ENCODE results near the gene ZDHHC13.

DNA sequence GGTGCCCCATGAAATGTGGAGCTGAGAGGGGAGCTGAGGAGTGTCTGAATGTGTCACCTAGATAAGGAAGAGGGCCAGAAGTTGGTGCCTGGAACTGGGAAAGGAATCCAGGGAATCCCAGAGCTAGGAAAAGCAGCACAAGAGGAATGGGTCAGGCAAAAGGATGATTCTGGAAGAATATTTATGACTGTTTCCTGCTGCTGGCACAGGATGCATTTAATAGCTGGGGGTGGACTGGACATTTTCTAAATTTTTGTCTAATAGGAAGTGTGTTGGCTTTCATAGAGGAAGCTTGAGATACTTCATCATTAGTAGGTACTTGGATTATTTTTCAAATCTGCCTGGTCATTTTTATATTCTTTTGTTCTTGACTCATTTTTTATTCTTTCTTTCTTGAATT lies 39.0 kb upstream of the ZDHHC13 start:
- TF ChIP-seq, protein P1, sequence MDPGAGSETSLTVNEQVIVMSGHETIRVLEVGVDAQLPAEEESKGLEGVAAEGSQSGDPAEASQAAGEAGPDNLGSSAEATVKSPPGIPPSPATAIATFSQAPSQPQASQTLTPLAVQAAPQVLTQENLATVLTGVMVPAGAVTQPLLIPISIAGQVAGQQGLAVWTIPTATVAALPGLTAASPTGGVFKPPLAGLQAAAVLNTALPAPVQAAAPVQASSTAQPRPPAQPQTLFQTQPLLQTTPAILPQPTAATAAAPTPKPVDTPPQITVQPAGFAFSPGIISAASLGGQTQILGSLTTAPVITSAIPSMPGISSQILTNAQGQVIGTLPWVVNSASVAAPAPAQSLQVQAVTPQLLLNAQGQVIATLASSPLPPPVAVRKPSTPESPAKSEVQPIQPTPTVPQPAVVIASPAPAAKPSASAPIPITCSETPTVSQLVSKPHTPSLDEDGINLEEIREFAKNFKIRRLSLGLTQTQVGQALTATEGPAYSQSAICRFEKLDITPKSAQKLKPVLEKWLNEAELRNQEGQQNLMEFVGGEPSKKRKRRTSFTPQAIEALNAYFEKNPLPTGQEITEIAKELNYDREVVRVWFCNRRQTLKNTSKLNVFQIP (CRISPR knock-in tag; IDR thresholded peaks at IDR 0.05; ENCODE audit: borderline replicate concordance, low read depth) = no peak
- no peak for TF ChIP-seq BACH2 (CRISPR knock-in tag; IDR thresholded peaks at IDR 0.05; ENCODE audit: borderline replicate concordance)
- TF ChIP-seq TOX (CRISPR knock-in tag; IDR thresholded peaks at IDR 0.05; ENCODE audit: borderline replicate concordance) = no peak
- TF ChIP-seq ARNTL (CRISPR knock-in tag; IDR thresholded peaks at IDR 0.05; ENCODE audit: borderline replicate concordance, low read depth) = no peak
- TF ChIP-seq, protein P2, sequence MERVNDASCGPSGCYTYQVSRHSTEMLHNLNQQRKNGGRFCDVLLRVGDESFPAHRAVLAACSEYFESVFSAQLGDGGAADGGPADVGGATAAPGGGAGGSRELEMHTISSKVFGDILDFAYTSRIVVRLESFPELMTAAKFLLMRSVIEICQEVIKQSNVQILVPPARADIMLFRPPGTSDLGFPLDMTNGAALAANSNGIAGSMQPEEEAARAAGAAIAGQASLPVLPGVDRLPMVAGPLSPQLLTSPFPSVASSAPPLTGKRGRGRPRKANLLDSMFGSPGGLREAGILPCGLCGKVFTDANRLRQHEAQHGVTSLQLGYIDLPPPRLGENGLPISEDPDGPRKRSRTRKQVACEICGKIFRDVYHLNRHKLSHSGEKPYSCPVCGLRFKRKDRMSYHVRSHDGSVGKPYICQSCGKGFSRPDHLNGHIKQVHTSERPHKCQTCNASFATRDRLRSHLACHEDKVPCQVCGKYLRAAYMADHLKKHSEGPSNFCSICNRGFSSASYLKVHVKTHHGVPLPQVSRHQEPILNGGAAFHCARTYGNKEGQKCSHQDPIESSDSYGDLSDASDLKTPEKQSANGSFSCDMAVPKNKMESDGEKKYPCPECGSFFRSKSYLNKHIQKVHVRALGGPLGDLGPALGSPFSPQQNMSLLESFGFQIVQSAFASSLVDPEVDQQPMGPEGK (CRISPR knock-in tag; IDR thresholded peaks at IDR 0.05; ENCODE audit: borderline replicate concordance) = no peak
- TF ChIP-seq ZNF70 (CRISPR knock-in tag; IDR thresholded peaks at IDR 0.05) = no peak
- no peak for TF ChIP-seq CSDC2 (CRISPR knock-in tag; IDR thresholded peaks at IDR 0.05)
- TF ChIP-seq, protein P3, sequence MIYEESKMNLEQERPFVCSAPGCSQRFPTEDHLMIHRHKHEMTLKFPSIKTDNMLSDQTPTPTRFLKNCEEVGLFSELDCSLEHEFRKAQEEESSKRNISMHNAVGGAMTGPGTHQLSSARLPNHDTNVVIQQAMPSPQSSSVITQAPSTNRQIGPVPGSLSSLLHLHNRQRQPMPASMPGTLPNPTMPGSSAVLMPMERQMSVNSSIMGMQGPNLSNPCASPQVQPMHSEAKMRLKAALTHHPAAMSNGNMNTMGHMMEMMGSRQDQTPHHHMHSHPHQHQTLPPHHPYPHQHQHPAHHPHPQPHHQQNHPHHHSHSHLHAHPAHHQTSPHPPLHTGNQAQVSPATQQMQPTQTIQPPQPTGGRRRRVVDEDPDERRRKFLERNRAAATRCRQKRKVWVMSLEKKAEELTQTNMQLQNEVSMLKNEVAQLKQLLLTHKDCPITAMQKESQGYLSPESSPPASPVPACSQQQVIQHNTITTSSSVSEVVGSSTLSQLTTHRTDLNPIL (CRISPR knock-in tag; IDR thresholded peaks at IDR 0.05; ENCODE audit: low read depth) = no peak
- no peak for TF ChIP-seq OSR1 (CRISPR knock-in tag; IDR thresholded peaks at IDR 0.05)
- TF ChIP-seq ZNF565 (CRISPR knock-in tag; conservative IDR thresholded peaks at IDR 0.05; ENCODE audit: low read depth) = no peak
